GM12892 (cell line): Measurements from ENCODE around the gene TLR3.
"Not testable (repeated sequence)": the region's sequence is repeated elsewhere in the genome, so short reads cannot be mapped to it uniquely, and the experiment has no call there.

Source experiments
- POLR2A ChIP-seq: IDR thresholded peaks from 2 replicates; pipeline ENCODE4 v1.6.1; 2011; ENCODE audit warnings: low read depth, low read length, control low read depth
- POLR2AphosphoS5 ChIP-seq: IDR thresholded peaks from 2 replicates; pipeline ENCODE4 v1.6.1; 2011; ENCODE audit warnings: low read depth, low read length, control low read depth

DNA sequence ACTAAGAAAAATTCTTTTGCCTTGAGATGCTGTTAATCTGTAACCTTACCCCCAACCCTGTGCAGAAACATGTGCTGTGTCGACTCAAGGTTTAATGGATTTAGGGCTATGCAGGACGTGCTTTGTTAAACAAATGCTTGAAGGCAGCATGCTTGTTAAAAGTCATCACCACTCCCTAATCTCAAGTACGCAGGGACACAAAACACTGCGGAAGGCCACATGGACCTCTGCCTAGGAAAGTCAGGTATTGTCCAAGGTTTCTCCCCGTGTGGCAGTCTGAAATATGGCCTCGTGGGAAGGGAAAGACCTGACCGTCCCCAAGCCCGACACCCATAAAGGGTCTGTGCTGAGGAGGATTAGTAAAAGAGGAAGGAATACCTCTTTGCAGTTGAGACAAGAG lies 18.8 kb upstream of the TLR3 start:
- TF ChIP-seq POLR2A, POLR2AphosphoS5: not testable (repeated sequence)
